CD4-positive, alpha-beta memory T cell (primary cell): ENCODE measurements around the gene ZFYVE28. TPM values are rescaled to one million over a fixed set of nuclear protein-coding genes. Genes with fewer than 3 reads are reported as not detected.

Source experiments
- CTCF ChIA-PET: fragments of 350-600 bp; sonication (Branson Sonifier 250); formaldehyde crosslinking; loops from one replicate; lab custom pipeline; 2021; ENCODE audit warnings: inconsistent platforms; ENCODE audit not compliant: partially characterized antibody; lab: Charles Lee
- POLR2A ChIA-PET: fragments of 350-600 bp; sonication (Branson Sonifier 250); formaldehyde crosslinking; loops from one replicate; lab custom pipeline; 2021; ENCODE audit not compliant: partially characterized antibody; lab: Charles Lee
- DNase-seq, 5 donors: peaks; one replicate each; pipeline versions ENCODE4 v3.0.0 to v3.0.0-alpha.2; 2020 to 2022; ENCODE audit warnings: mixed read lengths in 1 of 5
- H3K27ac ChIP-seq: one replicate; pipeline ENCODE4 v1.7.0; 2013; ENCODE audit warnings: low read depth, low read length
- H3K27me3 ChIP-seq: 2 replicates; pipeline ENCODE4 v1.7.0; 2013; ENCODE audit warnings: mild to moderate bottlenecking, low read length, moderate library complexity; ENCODE audit not compliant: insufficient read depth
- H3K36me3 ChIP-seq: 2 replicates; pipeline ENCODE4 v1.7.0; 2013; ENCODE audit warnings: mild to moderate bottlenecking, low read length, moderate library complexity; ENCODE audit not compliant: insufficient read depth
- H3K4me1 ChIP-seq: 2 replicates; pipeline ENCODE4 v1.7.0; 2013; ENCODE audit warnings: mild to moderate bottlenecking, low read length, moderate library complexity; ENCODE audit not compliant: insufficient read depth
- H3K4me3 ChIP-seq, 2 donors: one replicate each; pipeline ENCODE4 v1.7.0; 2013; ENCODE audit warnings: low read length in 2 of 2, mild to moderate bottlenecking in 1 of 2
- H3K9me3 ChIP-seq, 2 donors: one replicate each; pipeline ENCODE4 v1.7.0; 2013; ENCODE audit warnings: low read length in 2 of 2, control low read depth in 1 of 2; ENCODE audit not compliant: control insufficient read depth in 1 of 2
- H3K27ac Mint-ChIP-seq, 7 donors: one replicate each; pipeline ENCODE4 v1.8.0; 2020 to 2021; ENCODE audit warnings: mixed read lengths in 7 of 7, mild to moderate bottlenecking in 6 of 7, inconsistent platforms in 3 of 7, moderate library complexity in 3 of 7
- H3K27me3 Mint-ChIP-seq, 2 donors: one replicate each; pipeline ENCODE4 v1.8.0; 2020 to 2021; ENCODE audit warnings: mixed read lengths in 2 of 2
- H3K36me3 Mint-ChIP-seq, 2 donors: one replicate each; pipeline ENCODE4 v1.8.0; 2020 to 2021; ENCODE audit warnings: mixed read lengths in 2 of 2, inconsistent platforms in 1 of 2, mild to moderate bottlenecking in 1 of 2
- H3K4me1 Mint-ChIP-seq, 4 donors: one replicate each; pipeline ENCODE4 v1.8.0; 2020 to 2021; ENCODE audit warnings: mixed read lengths in 4 of 4, mild to moderate bottlenecking in 1 of 4
- H3K4me3 Mint-ChIP-seq, 8 donors: one replicate each; pipeline ENCODE4 v1.8.0; 2020 to 2021; ENCODE audit warnings: mixed read lengths in 8 of 8, mild to moderate bottlenecking in 7 of 8, moderate library complexity in 6 of 8, inconsistent platforms in 3 of 8
- H3K9me3 Mint-ChIP-seq, 8 donors: one replicate each; pipeline ENCODE4 v1.8.0; 2020 to 2021; ENCODE audit warnings: mixed read lengths in 8 of 8, mild to moderate bottlenecking in 5 of 8, inconsistent platforms in 3 of 8, moderate library complexity in 1 of 8
- intact Hi-C: fragments of 100-400 bp; cut with micrococcal nuclease; formaldehyde crosslinking; loops from one replicate; pipeline ENCODE4 v1.15.1; 2023
- polyA plus RNA-seq, 2 donors: library from polyadenylated mRNA; unstranded; fragments of 300-500 nt; fragmentation: Illumina TruSeq; gene quantifications; one replicate each; pipeline ENCODE4 v1.2.3, GENCODE V29; 2021
- total RNA-seq, 2 experiments: library from RNA; stranded (reverse); gene quantifications; one replicate each; pipeline ENCODE4 v1.2.3, GENCODE V29; 2021

The ZFYVE28 gene
- total and polyA plus RNA-seq, 4 experiments from 2014 or later, result 13.1 to 31.8 (median 23.8) TPM

GRCh38 chr4:2408976-2409375 is 9.5 kb downstream of the ZFYVE28 start:
- Mint-ChIP-seq H3K27ac (peak overlapping the region in 2 of 7 donors; percentile 66 to 67), H3K4me1 (peaks cover 45 to 73% (median 61%) of the 10 kb centered on the region in 4 donors), H3K27me3 (peaks cover 0 to 2% of the 10 kb centered on the region in 2 donors), H3K9me3 (peaks cover 0 to 3% (median 0%) of the 10 kb centered on the region in 8 donors), H3K36me3 (peaks cover 0 to 9% of the 10 kb centered on the region in 2 donors), H3K4me3 (no peak overlapping the region)
- H3K27ac ChIP-seq, result no peak overlapping the region
- peaks cover 63% of the 10 kb centered on the region for H3K4me1 ChIP-seq
- ChIA-PET CTCF (no interaction called here), POLR2A (interaction anchor here (1.4 kb wide), 1 partner anchor 146 kb away, joined by 7 read pairs; the partner anchor contains the start of gene MXD4)
- no peaks in the 10 kb centered on the region for H3K27me3 ChIP-seq
- DNase-seq, result no peak
- intact Hi-C loops, result no loop called here
- no peaks in the 10 kb centered on the region for H3K36me3 ChIP-seq
- no peaks in the 10 kb centered on the region for H3K9me3 ChIP-seq
- H3K4me3 ChIP-seq, result no peak overlapping the region

GRCh38 chr4:2408401-2408958 is 10.0 kb downstream of the ZFYVE28 start:
- H3K9me3 Mint-ChIP-seq, result peaks cover 0 to 3% (median 0%) of the 10 kb centered on the region in 8 donors
- no peak for DNase-seq
- Histone ChIP-seq H3K27me3 (no peaks in the 10 kb centered on the region), H3K9me3 (no peaks in the 10 kb centered on the region), H3K36me3 (no peaks in the 10 kb centered on the region), H3K27ac (no peak overlapping the region), H3K4me3 (no peak overlapping the region), H3K4me1 (peaks cover 59% of the 10 kb centered on the region)
- ChIA-PET CTCF (no interaction called here), POLR2A (interaction anchor here (1.4 kb wide), 1 partner anchor 146 kb away, joined by 7 read pairs; the partner anchor contains the start of gene MXD4)
- H3K27ac Mint-ChIP-seq, result peak overlapping the region in 5 of 7 donors; percentile 62 to 87 (median 68)
- intact Hi-C loops, result no loop called here
- H3K36me3 Mint-ChIP-seq, result peaks cover 0 to 9% of the 10 kb centered on the region in 2 donors
- peaks cover 40 to 72% (median 57%) of the 10 kb centered on the region in 4 donors for H3K4me1 Mint-ChIP-seq
- peaks cover 0 to 2% of the 10 kb centered on the region in 2 donors for H3K27me3 Mint-ChIP-seq
- no peak overlapping the region for H3K4me3 Mint-ChIP-seq

GRCh38 chr4:2407991-2408342 is 10.5 kb downstream of the ZFYVE28 start:
- H3K9me3 Mint-ChIP-seq, result peaks cover 0 to 2% (median 0%) of the 10 kb centered on the region in 8 donors
- no peaks in the 10 kb centered on the region for H3K27me3 ChIP-seq
- intact Hi-C loops, result no loop called here
- H3K36me3 Mint-ChIP-seq, result peaks cover 0 to 6% of the 10 kb centered on the region in 2 donors
- no peak for DNase-seq
- H3K4me3 ChIP-seq, result no peak overlapping the region
- H3K27me3 Mint-ChIP-seq, result peaks cover 0 to 1% of the 10 kb centered on the region in 2 donors
- no peaks in the 10 kb centered on the region for H3K9me3 ChIP-seq
- ChIA-PET CTCF (interaction anchor here (2.1 kb wide), 1 partner anchor 8 kb away, joined by 5 read pairs; no protein-coding TSS in a partner anchor), POLR2A (no interaction called here)
- no peak overlapping the region for H3K27ac ChIP-seq
- H3K4me1 Mint-ChIP-seq, result peaks cover 42 to 72% (median 59%) of the 10 kb centered on the region in 4 donors
- no peaks in the 10 kb centered on the region for H3K36me3 ChIP-seq
- H3K4me1 ChIP-seq, result peaks cover 59% of the 10 kb centered on the region
- peak overlapping the region in 5 of 7 donors; percentile 53 to 77 (median 68) for H3K27ac Mint-ChIP-seq
- H3K4me3 Mint-ChIP-seq, result peak overlapping the region in 1 of 8 donors; percentile 14

- Mint-ChIP-seq H3K27ac (peak overlapping the region in 6 of 7 donors; percentile 53 to 86 (median 72)), H3K4me1 (peaks cover 40 to 72% (median 59%) of the 10 kb centered on the region in 4 donors), H3K36me3 (peaks cover 0 to 3% of the 10 kb centered on the region in 2 donors), H3K4me3 (no peak overlapping the region), H3K9me3 (no peaks in the 10 kb centered on the region), H3K27me3 (no peaks in the 10 kb centered on the region)
- CTCF ChIA-PET, result interaction anchor here (2.1 kb wide), 1 partner anchor 9 kb away, joined by 5 read pairs; no protein-coding TSS in a partner anchor
- H3K4me1 ChIP-seq, result peaks cover 59% of the 10 kb centered on the region
- H3K27ac ChIP-seq, result no peak overlapping the region
- intact Hi-C loops, result no loop called here
- no peaks in the 10 kb centered on the region for H3K36me3 ChIP-seq
- DNase-seq, result no peak
- H3K4me3 ChIP-seq, result no peak overlapping the region
- no peaks in the 10 kb centered on the region for H3K9me3 ChIP-seq
- no peaks in the 10 kb centered on the region for H3K27me3 ChIP-seq
- POLR2A ChIA-PET, result no interaction called here
These were observed 11.5 kb downstream of the ZFYVE28 start for GRCh38 chr4:2406920-2407319.

- peak overlapping the region in 4 of 7 donors; percentile 53 to 86 (median 80) for H3K27ac Mint-ChIP-seq
These were observed 12.0 kb downstream of the ZFYVE28 start for GRCh38 chr4:2406406-2406805.

GRCh38 chr4:2402941-2403340 is 15.5 kb downstream of the ZFYVE28 start:
- DNase-seq, result no peak
- no peaks in the 10 kb centered on the region for H3K27me3 Mint-ChIP-seq
- peaks cover 38 to 60% (median 52%) of the 10 kb centered on the region in 4 donors for H3K4me1 Mint-ChIP-seq
- H3K4me3 Mint-ChIP-seq, result peak overlapping the region; percentile 69 to 89 (median 77)
- Histone ChIP-seq H3K27ac (no peak overlapping the region), H3K4me1 (peaks cover 38% of the 10 kb centered on the region), H3K36me3 (no peaks in the 10 kb centered on the region), H3K9me3 (no peaks in the 10 kb centered on the region), H3K4me3 (no peak overlapping the region), H3K27me3 (no peaks in the 10 kb centered on the region)
- ChIA-PET POLR2A (interaction anchor here (1.1 to 5.5 kb wide), 3 partner anchors 10 to 16 kb away, joined by 3 to 53 read pairs (median 4); partner anchors contain the start of genes CFAP99 and ZFYVE28), CTCF (interaction anchor here (1.1 to 2.9 kb wide), 5 partner anchors 9 to 48 kb away, joined by 3 to 29 read pairs (median 6); partner anchors contain the start of genes CFAP99 and ZFYVE28)
- H3K36me3 Mint-ChIP-seq, result peaks cover 0 to 3% of the 10 kb centered on the region in 2 donors
- intact Hi-C loops, result loop anchor here (1.0 kb wide), 1 partner anchor 9 kb away; no protein-coding TSS in a partner anchor
- H3K9me3 Mint-ChIP-seq, result peaks cover 0 to 2% (median 0%) of the 10 kb centered on the region in 8 donors
- H3K27ac Mint-ChIP-seq, result peak overlapping the region in 2 of 7 donors; percentile 10 to 51

More at GRCh38 chr4:2406406-2406805, 12.0 kb downstream of the ZFYVE28 start:
- H3K4me3 ChIP-seq, result no peak overlapping the region
- Mint-ChIP-seq H3K4me3 (no peak overlapping the region), H3K4me1 (peaks cover 36 to 72% (median 58%) of the 10 kb centered on the region in 4 donors), H3K27me3 (no peaks in the 10 kb centered on the region), H3K9me3 (no peaks in the 10 kb centered on the region), H3K36me3 (peaks cover 0 to 3% of the 10 kb centered on the region in 2 donors)
- H3K36me3 ChIP-seq, result no peaks in the 10 kb centered on the region
- no peak overlapping the region for H3K27ac ChIP-seq
- intact Hi-C loops, result no loop called here
- peaks cover 59% of the 10 kb centered on the region for H3K4me1 ChIP-seq
- DNase-seq, result no peak
- ChIA-PET CTCF (interaction anchor here (2.1 kb wide), 1 partner anchor 9 kb away, joined by 5 read pairs; no protein-coding TSS in a partner anchor), POLR2A (no interaction called here)
- no peaks in the 10 kb centered on the region for H3K9me3 ChIP-seq
- H3K27me3 ChIP-seq, result no peaks in the 10 kb centered on the region
